ENCODE measurements around the gene TMEM51. TPM values are rescaled to one million over a fixed set of nuclear protein-coding genes. Genes with fewer than 3 reads are reported as not detected.

Gene TMEM51
- polyA plus RNA-seq, 1 donor from 2014 or later = 1.7 TPM

DNA sequence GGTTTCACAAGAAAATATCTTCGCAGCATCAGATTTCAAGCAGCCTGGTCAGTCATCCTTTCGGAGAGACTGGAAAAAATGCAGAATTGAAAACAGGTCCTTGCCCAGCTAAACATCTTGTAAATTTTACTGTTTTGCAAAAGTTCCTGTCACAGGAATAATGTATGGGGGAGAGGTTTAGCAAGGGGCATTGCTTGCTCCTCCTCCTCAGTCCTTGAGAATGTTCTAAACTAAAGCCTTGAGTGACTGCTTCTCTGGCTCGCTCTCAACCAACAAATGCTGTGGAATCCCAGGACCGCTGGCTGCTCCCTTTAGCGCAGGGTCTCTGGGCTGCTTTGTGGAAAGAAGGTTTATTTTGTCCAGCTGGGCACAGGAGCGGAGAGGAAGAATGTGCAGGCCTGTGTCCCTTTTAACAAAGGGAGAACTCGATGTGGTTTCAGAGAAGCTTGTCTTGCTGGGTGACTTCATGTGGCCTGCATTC is 59.8 kb downstream of the TMEM51 start:
- Histone ChIP-seq H3F3A (ENCODE audit: insufficient read depth, low read length, poor library complexity, severe bottlenecking) (no peaks in the 10 kb centered on the region), H3K27me3 (ENCODE audit: insufficient read depth, low read depth, low read length) (no peaks in the 10 kb centered on the region), H2AFZ (ENCODE audit: low read depth, low read length) (no peak overlapping the region), H3K79me2 (replicated peaks; ENCODE audit: insufficient read depth, low read length) (no peaks in the 10 kb centered on the region), H3K9me2 (ENCODE audit: insufficient read depth, low read length) (no peaks in the 10 kb centered on the region), H3K9me3 (ENCODE audit: low read length) (no peaks in the 10 kb centered on the region), H3K4me3 (ENCODE audit: low read length) (no peak overlapping the region), H3K36me3 (ENCODE audit: insufficient read depth, low read length) (no peaks in the 10 kb centered on the region), H3K27ac (ENCODE audit: low read length) (no peak overlapping the region), H4K20me1 (ENCODE audit: insufficient read depth) (no peaks in the 10 kb centered on the region), H3K9ac (ENCODE audit: low read length) (no peak overlapping the region), H3K4me2 (ENCODE audit: low read length) (no peak overlapping the region)
- TF ChIP-seq EP300 (conservative IDR thresholded peaks at IDR 0.05; ENCODE audit: poor library complexity, severe bottlenecking) (no peak), POLR2AphosphoS5 (IDR thresholded peaks at IDR 0.05) (no peak), RAD21 (conservative IDR thresholded peaks at IDR 0.05) (no peak), SMC3 (conservative IDR thresholded peaks at IDR 0.05; ENCODE audit: poor library complexity) (no peak), MXI1 (conservative IDR thresholded peaks at IDR 0.05; ENCODE audit: poor library complexity, severe bottlenecking) (no peak), EZH2 (IDR thresholded peaks at IDR 0.05; ENCODE audit: borderline replicate concordance, insufficient read depth, low read length, poor library complexity, severe bottlenecking) (no peak), CTCF (IDR thresholded peaks at IDR 0.05; ENCODE audit: poor library complexity, severe bottlenecking) (no peak), TAF1 (IDR thresholded peaks at IDR 0.05; ENCODE audit: low read depth) (no peak)
- TF ChIP-seq, protein P1, sequence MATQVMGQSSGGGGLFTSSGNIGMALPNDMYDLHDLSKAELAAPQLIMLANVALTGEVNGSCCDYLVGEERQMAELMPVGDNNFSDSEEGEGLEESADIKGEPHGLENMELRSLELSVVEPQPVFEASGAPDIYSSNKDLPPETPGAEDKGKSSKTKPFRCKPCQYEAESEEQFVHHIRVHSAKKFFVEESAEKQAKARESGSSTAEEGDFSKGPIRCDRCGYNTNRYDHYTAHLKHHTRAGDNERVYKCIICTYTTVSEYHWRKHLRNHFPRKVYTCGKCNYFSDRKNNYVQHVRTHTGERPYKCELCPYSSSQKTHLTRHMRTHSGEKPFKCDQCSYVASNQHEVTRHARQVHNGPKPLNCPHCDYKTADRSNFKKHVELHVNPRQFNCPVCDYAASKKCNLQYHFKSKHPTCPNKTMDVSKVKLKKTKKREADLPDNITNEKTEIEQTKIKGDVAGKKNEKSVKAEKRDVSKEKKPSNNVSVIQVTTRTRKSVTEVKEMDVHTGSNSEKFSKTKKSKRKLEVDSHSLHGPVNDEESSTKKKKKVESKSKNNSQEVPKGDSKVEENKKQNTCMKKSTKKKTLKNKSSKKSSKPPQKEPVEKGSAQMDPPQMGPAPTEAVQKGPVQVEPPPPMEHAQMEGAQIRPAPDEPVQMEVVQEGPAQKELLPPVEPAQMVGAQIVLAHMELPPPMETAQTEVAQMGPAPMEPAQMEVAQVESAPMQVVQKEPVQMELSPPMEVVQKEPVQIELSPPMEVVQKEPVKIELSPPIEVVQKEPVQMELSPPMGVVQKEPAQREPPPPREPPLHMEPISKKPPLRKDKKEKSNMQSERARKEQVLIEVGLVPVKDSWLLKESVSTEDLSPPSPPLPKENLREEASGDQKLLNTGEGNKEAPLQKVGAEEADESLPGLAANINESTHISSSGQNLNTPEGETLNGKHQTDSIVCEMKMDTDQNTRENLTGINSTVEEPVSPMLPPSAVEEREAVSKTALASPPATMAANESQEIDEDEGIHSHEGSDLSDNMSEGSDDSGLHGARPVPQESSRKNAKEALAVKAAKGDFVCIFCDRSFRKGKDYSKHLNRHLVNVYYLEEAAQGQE (IDR thresholded peaks at IDR 0.05; ENCODE audit: borderline replicate concordance) = no peak

DNA sequence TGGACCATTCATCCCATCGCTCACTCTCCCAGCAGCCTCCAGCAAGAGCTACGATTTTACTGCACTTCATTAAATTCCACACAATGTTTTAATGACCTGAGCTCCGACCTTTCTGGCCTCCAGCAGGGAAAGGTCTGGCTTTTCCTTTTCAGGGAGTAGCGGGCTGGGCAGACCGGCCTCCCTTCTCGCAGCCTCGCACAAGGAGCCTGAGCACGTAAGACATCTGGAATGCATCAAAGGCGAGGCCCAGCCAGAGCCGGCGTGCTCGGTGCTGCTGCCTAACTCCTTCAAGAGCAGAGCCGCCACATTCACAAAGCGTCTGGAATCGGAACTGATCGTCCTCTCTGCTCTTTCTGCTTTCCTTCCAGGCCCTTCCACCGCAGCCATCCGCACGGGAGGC is 61.0 kb downstream of the TMEM51 start:
- no peaks in the 10 kb centered on the region for H4K20me1 ChIP-seq (ENCODE audit: insufficient read depth)
- no peak overlapping the region for H3K9ac ChIP-seq (ENCODE audit: low read length)
- H3K4me3 ChIP-seq (ENCODE audit: low read length) = no peak overlapping the region
- no peak overlapping the region for H3K27ac ChIP-seq (ENCODE audit: low read length)
- TF ChIP-seq TAF1 (IDR thresholded peaks at IDR 0.05; ENCODE audit: low read depth) = no peak
- TF ChIP-seq RAD21 (conservative IDR thresholded peaks at IDR 0.05) = no peak
- no peak for TF ChIP-seq EP300 (conservative IDR thresholded peaks at IDR 0.05; ENCODE audit: poor library complexity, severe bottlenecking)
- TF ChIP-seq SMC3 (conservative IDR thresholded peaks at IDR 0.05; ENCODE audit: poor library complexity) = no peak
- no peak for TF ChIP-seq CTCF (IDR thresholded peaks at IDR 0.05; ENCODE audit: poor library complexity, severe bottlenecking)
- TF ChIP-seq, protein P1 (IDR thresholded peaks at IDR 0.05; ENCODE audit: borderline replicate concordance) = no peak
- TF ChIP-seq MXI1 (conservative IDR thresholded peaks at IDR 0.05; ENCODE audit: poor library complexity, severe bottlenecking) = no peak
- no peak for TF ChIP-seq POLR2AphosphoS5 (IDR thresholded peaks at IDR 0.05)
- TF ChIP-seq EZH2 (IDR thresholded peaks at IDR 0.05; ENCODE audit: borderline replicate concordance, insufficient read depth, low read length, poor library complexity, severe bottlenecking) = no peak
- no peaks in the 10 kb centered on the region for H3K79me2 ChIP-seq (replicated peaks; ENCODE audit: insufficient read depth, low read length)
- H3K9me2 ChIP-seq (ENCODE audit: insufficient read depth, low read length) = no peaks in the 10 kb centered on the region
- no peak overlapping the region for H2AFZ ChIP-seq (ENCODE audit: low read depth, low read length)
- no peaks in the 10 kb centered on the region for H3K36me3 ChIP-seq (ENCODE audit: insufficient read depth, low read length)
- no peaks in the 10 kb centered on the region for H3K9me3 ChIP-seq (ENCODE audit: low read length)
- no peaks in the 10 kb centered on the region for H3F3A ChIP-seq (ENCODE audit: insufficient read depth, low read length, poor library complexity, severe bottlenecking)
- H3K27me3 ChIP-seq (ENCODE audit: insufficient read depth, low read depth, low read length) = no peaks in the 10 kb centered on the region
- H3K4me2 ChIP-seq (ENCODE audit: low read length) = no peak overlapping the region
